CD4-positive, alpha-beta T cell (primary cell): Measurements from ENCODE around the gene CHD9NB. TPM values are rescaled to one million over a fixed set of nuclear protein-coding genes. Genes with fewer than 3 reads are reported as not detected.

ENCODE experiments used
- ATAC-seq: fragments of 200-7000 bp; cut with Tn5 transposase; one replicate; pipeline ENCODE4 v1.10.0; 2022; ENCODE audit warnings: mild to moderate bottlenecking; ENCODE audit not compliant: poor library complexity
- CTCF ChIA-PET: fragments of 350-600 bp; sonication (Branson Sonifier 250); formaldehyde crosslinking; loops from one replicate; lab custom pipeline; 2021; ENCODE audit warnings: antibody characterized with exemption, inconsistent platforms; lab: Charles Lee
- POLR2A ChIA-PET: fragments of 350-600 bp; sonication (Branson Sonifier 250); formaldehyde crosslinking; loops from one replicate; lab custom pipeline; 2021; ENCODE audit warnings: antibody characterized with exemption, inconsistent platforms; lab: Charles Lee
- DNase-seq, 14 experiments: peaks; one replicate each; pipeline ENCODE4 v3.0.0-alpha.2; 2013 to 2020; ENCODE audit warnings: mixed read lengths in 2 of 14
- H3K27ac ChIP-seq, 2 donors: one replicate each; pipeline versions ENCODE4 v1.5.1 to v1.7.0; 2013; ENCODE audit warnings: low read length in 2 of 2, low read depth in 1 of 2, mild to moderate bottlenecking in 1 of 2
- H3K27me3 ChIP-seq, 2 experiments: 1 replicate in 1 of 2; 2 replicates in 1 of 2; pipeline versions ENCODE4 v1.6.1 to v1.7.0; 2013; ENCODE audit warnings: low read length in 2 of 2, control low read depth in 1 of 2, mild to moderate bottlenecking in 1 of 2, moderate library complexity in 1 of 2; ENCODE audit not compliant: insufficient read depth in 2 of 2, control insufficient read depth in 1 of 2
- H3K36me3 ChIP-seq: one replicate; pipeline ENCODE4 v1.6.1; 2013; ENCODE audit warnings: low read length, control low read depth; ENCODE audit not compliant: insufficient read depth
- H3K4me1 ChIP-seq: one replicate; pipeline ENCODE4 v1.6.1; 2013; ENCODE audit warnings: low read length, control low read depth; ENCODE audit not compliant: insufficient read depth
- H3K4me3 ChIP-seq: one replicate; pipeline ENCODE4 v1.5.1; 2013; ENCODE audit warnings: mild to moderate bottlenecking, low read length, moderate library complexity
- H3K9me3 ChIP-seq, 2 experiments: 1 replicate in 1 of 2; 2 replicates in 1 of 2; pipeline versions ENCODE4 v1.6.1 to v1.7.0; 2013; ENCODE audit warnings: low read length in 2 of 2, mild to moderate bottlenecking in 2 of 2, control low read depth in 1 of 2, moderate library complexity in 1 of 2; ENCODE audit not compliant: control insufficient read depth in 1 of 2, insufficient read depth in 1 of 2
- H3K27ac Mint-ChIP-seq: one replicate; pipeline ENCODE4 v1.8.0; 2020; ENCODE audit warnings: mixed read lengths
- H3K27me3 Mint-ChIP-seq: one replicate; pipeline ENCODE4 v1.8.0; 2021; ENCODE audit warnings: mixed read lengths
- H3K36me3 Mint-ChIP-seq: one replicate; pipeline ENCODE4 v1.8.0; 2021; ENCODE audit warnings: low read depth, mixed read lengths
- H3K4me1 Mint-ChIP-seq: one replicate; pipeline ENCODE4 v1.8.0; 2021; ENCODE audit warnings: low read depth, mixed read lengths
- H3K4me3 Mint-ChIP-seq: one replicate; pipeline ENCODE4 v1.8.0; 2020; ENCODE audit warnings: mild to moderate bottlenecking, mixed read lengths
- H3K9me3 Mint-ChIP-seq: one replicate; pipeline ENCODE4 v1.8.0; 2020; ENCODE audit warnings: mixed read lengths
- CTCF ChIP-seq: fragments of 200-600 bp; IDR thresholded peaks from one replicate; pipeline ENCODE4 v1.8.0; 2022; ENCODE audit warnings: antibody characterized with exemption, mild to moderate bottlenecking
- intact Hi-C, 2 experiments: fragments of 100-400 bp; cut with DNase I in 1 of 2; cut with micrococcal nuclease in 1 of 2; formaldehyde crosslinking; loops; one replicate each; pipeline versions ENCODE4 v1.15.1 to v1.9.0; 2023 to 2025; cut with DNase I, micrococcal nuclease
- total RNA-seq, 174 experiments: library from RNA in 2 of 174; stranded (reverse) in 2 of 174; gene quantifications; one replicate each; pipeline ENCODE4 v1.2.3 and lab custom pipeline; 2021 to 2026

The CHD9NB gene
- total RNA-seq, 2 experiments from 2014 or later: not detected

DNA sequence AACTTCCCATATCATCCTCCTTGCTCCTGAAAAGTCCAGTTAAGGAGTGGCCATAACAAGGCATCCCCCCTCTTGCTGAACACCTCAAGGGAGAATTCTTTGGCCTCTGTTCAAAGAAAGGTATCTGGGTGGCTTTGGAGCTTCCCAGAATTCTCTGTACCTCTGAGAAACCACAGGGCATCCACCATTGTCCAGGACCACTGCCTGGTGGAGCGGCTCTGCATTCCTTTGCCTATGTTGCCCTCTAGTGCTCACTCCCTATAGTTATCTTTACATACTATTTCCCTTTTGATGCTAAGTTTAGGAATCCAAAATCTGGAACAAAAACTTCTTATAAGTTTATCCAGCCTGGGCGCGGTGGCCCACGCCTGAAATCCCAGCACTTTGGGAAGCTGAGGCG is 30.3 kb downstream of the CHD9NB start:
- no peaks in the 10 kb centered on the region for H3K9me3 Mint-ChIP-seq
- no peaks in the 10 kb centered on the region for H3K27me3 Mint-ChIP-seq
- CTCF ChIA-PET: no interaction called here
- intact Hi-C loops: no loop called here
- no peak for ATAC-seq
- no peak for TF ChIP-seq CTCF
- peak in 1 of 14 experiments; percentile 3 for DNase-seq
- no peak overlapping the region for H3K27ac ChIP-seq
- H3K4me3 ChIP-seq: no peak overlapping the region
- no peaks in the 10 kb centered on the region for H3K36me3 Mint-ChIP-seq
- H3K4me1 Mint-ChIP-seq: no peaks in the 10 kb centered on the region
- H3K4me1 ChIP-seq: no peaks in the 10 kb centered on the region
- no peaks in the 10 kb centered on the region for H3K36me3 ChIP-seq
- POLR2A ChIA-PET: no interaction called here
- no peak overlapping the region for H3K27ac Mint-ChIP-seq
- H3K4me3 Mint-ChIP-seq: no peak overlapping the region
- no peaks in the 10 kb centered on the region for H3K9me3 ChIP-seq
- no peaks in the 10 kb centered on the region for H3K27me3 ChIP-seq

DNA sequence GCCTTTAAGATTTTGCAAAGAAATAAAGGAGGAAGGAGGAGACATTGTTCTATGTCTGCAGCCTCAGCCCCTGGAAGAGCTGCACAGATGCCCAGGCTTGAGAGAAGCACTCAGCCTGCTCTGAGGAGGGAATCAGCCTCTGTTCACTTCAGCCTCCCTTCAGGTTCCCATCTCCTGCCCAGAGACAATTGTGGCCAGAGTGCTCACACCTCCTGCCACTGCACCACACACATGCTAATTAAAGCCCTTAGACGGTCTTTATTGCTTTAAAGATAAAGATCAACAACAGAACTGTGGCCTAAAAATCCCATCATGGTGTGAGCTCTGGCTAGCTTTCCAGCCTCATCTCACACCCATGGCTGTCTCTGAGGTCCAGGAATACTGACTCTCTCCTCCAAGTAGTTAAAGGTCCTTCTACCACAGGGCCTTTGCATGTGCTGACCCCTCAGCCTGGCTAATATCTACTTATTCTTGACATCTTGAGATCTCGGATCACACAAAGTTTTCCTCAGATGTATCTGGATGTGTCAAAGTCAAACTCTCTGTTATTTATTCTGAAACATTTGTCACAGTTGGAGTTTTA is 33.8 kb downstream of the CHD9NB start:
- no peak overlapping the region for H3K4me3 ChIP-seq
- H3K27me3 ChIP-seq: peaks cover 6% of the 10 kb centered on the region in 2 experiments
- no peaks in the 10 kb centered on the region for H3K9me3 ChIP-seq
- TF ChIP-seq CTCF: no peak
- no peaks in the 10 kb centered on the region for H3K4me1 ChIP-seq
- ChIA-PET POLR2A (no interaction called here), CTCF (no interaction called here)
- intact Hi-C loops: no loop called here
- H3K4me3 Mint-ChIP-seq: no peak overlapping the region
- no peaks in the 10 kb centered on the region for H3K36me3 ChIP-seq
- H3K9me3 Mint-ChIP-seq: no peaks in the 10 kb centered on the region
- DNase-seq (no peak), ATAC-seq (no peak)
- no peak overlapping the region for H3K27ac Mint-ChIP-seq
- peaks cover 7% of the 10 kb centered on the region for H3K27me3 Mint-ChIP-seq
- H3K36me3 Mint-ChIP-seq: no peaks in the 10 kb centered on the region
- H3K4me1 Mint-ChIP-seq: no peaks in the 10 kb centered on the region
- no peak overlapping the region for H3K27ac ChIP-seq

GRCh38 chr16:53014287-53014686 is 38.4 kb downstream of the CHD9NB start:
- DNase-seq: no peak
- Mint-ChIP-seq H3K9me3 (no peaks in the 10 kb centered on the region), H3K27ac (no peak overlapping the region), H3K4me1 (no peaks in the 10 kb centered on the region), H3K4me3 (no peak overlapping the region), H3K27me3 (peaks cover 25% of the 10 kb centered on the region), H3K36me3 (no peaks in the 10 kb centered on the region)
- no peaks in the 10 kb centered on the region for H3K36me3 ChIP-seq
- peaks cover 6 to 26% of the 10 kb centered on the region in 2 experiments for H3K27me3 ChIP-seq
- ChIA-PET CTCF (no interaction called here), POLR2A (no interaction called here)
- no peaks in the 10 kb centered on the region for H3K9me3 ChIP-seq
- ATAC-seq: no peak
- no peak for TF ChIP-seq CTCF
- H3K4me1 ChIP-seq: no peaks in the 10 kb centered on the region
- intact Hi-C loops: no loop called here
- no peak overlapping the region for H3K27ac ChIP-seq
- no peak overlapping the region for H3K4me3 ChIP-seq
